GM23338 (cell line): Measurements from ENCODE around the gene RAPGEF3. TPM values are rescaled to one million over a fixed set of nuclear protein-coding genes. Genes with fewer than 3 reads are reported as not detected.
A peak's percentile ranks its signal among the peaks of the same experiment; 100 is the strongest.

Source experiments
- ATAC-seq: fragments of 200-7000 bp; cut with Tn5 transposase; 3 replicates; pipeline ENCODE4 v1.9.1; 2020
- DNase-seq: peaks from one replicate; pipeline ENCODE4 v3.0.0-alpha.2; 2015; ENCODE audit warnings: low spot score
- H2AFZ ChIP-seq: fragments of 200-600 bp; sonication (generic); 2 replicates; pipeline ENCODE4 v1.8.0; 2016; ENCODE audit warnings: antibody characterized with exemption, mild to moderate bottlenecking, moderate library complexity
- H3F3A ChIP-seq: fragments of 200-600 bp; sonication (generic); replicated peaks from 2 replicates; pipeline ENCODE4 v1.8.0; 2017; ENCODE audit warnings: antibody characterized with exemption, mixed run types, low read depth
- H3K27ac ChIP-seq: fragments of 200-600 bp; sonication (generic); 2 replicates; pipeline ENCODE4 v1.6.1; 2016; ENCODE audit warnings: low read depth
- H3K27me3 ChIP-seq: fragments of 200-600 bp; sonication (generic); 2 replicates; pipeline ENCODE4 v1.8.0; 2016; ENCODE audit warnings: mild to moderate bottlenecking, mixed run types, moderate library complexity; ENCODE audit not compliant: insufficient read depth
- H3K36me3 ChIP-seq: fragments of 200-600 bp; sonication (generic); 2 replicates; pipeline ENCODE4 v1.8.0; 2016; ENCODE audit warnings: mild to moderate bottlenecking; ENCODE audit not compliant: insufficient read depth
- H3K4me1 ChIP-seq: fragments of 200-600 bp; sonication (generic); 2 replicates; pipeline ENCODE4 v1.8.0; 2016; ENCODE audit warnings: mild to moderate bottlenecking, moderate library complexity; ENCODE audit not compliant: insufficient read depth
- H3K4me2 ChIP-seq: fragments of 200-600 bp; sonication (generic); 2 replicates; pipeline ENCODE4 v1.7.1; 2017; ENCODE audit warnings: mixed run types
- H3K4me3 ChIP-seq: fragments of 200-600 bp; sonication (generic); 2 replicates; pipeline ENCODE4 v1.6.1; 2016; ENCODE audit warnings: mixed run types
- H3K79me2 ChIP-seq: fragments of 200-600 bp; sonication (generic); replicated peaks from 2 replicates; pipeline ENCODE4 v1.8.0; 2017; ENCODE audit warnings: mild to moderate bottlenecking; ENCODE audit not compliant: insufficient read depth
- H3K9me2 ChIP-seq: fragments of 200-600 bp; sonication (generic); 2 replicates; pipeline ENCODE4 v1.8.0; 2017; ENCODE audit not compliant: insufficient read depth
- H4K20me1 ChIP-seq: fragments of 200-600 bp; sonication (generic); replicated peaks from 2 replicates; pipeline ENCODE4 v1.8.0; 2017; ENCODE audit warnings: mild to moderate bottlenecking; ENCODE audit not compliant: insufficient read depth
- H3K27ac Mint-ChIP-seq: 2 replicates; pipeline ENCODE4 v1.8.0; 2020; ENCODE audit warnings: inconsistent platforms, mild to moderate bottlenecking, moderate library complexity, mixed read lengths
- H3K27me3 Mint-ChIP-seq: 3 replicates; pipeline ENCODE4 v1.8.0; 2022; ENCODE audit warnings: low read depth, mild to moderate bottlenecking, moderate library complexity, mixed read lengths, inconsistent platforms; ENCODE audit not compliant: insufficient read depth, poor library complexity
- H3K36me3 Mint-ChIP-seq: 3 replicates; pipeline ENCODE4 v1.8.0; 2021; ENCODE audit warnings: low read depth, mild to moderate bottlenecking, inconsistent platforms, moderate library complexity, mixed read lengths
- H3K4me1 Mint-ChIP-seq: 3 replicates; pipeline ENCODE4 v1.8.0; 2020; ENCODE audit warnings: mild to moderate bottlenecking, inconsistent platforms, mixed read lengths
- H3K4me3 Mint-ChIP-seq: 3 replicates; pipeline ENCODE4 v1.8.0; 2021; ENCODE audit warnings: moderate library complexity, mild to moderate bottlenecking, inconsistent platforms, mixed read lengths
- H3K9me3 Mint-ChIP-seq: 3 replicates; pipeline ENCODE4 v1.8.0; 2020; ENCODE audit warnings: moderate library complexity, mild to moderate bottlenecking, inconsistent platforms, mixed read lengths
- CREB1 ChIP-seq: fragments of 250-450 bp; sonication (Bioruptor Pico); IDR thresholded peaks from 2 replicates; pipeline ENCODE4 v1.5.0; 2020; ENCODE audit warnings: low read depth, mild to moderate bottlenecking, moderate library complexity
- EZH2 ChIP-seq: fragments of 200-600 bp; sonication (generic); IDR thresholded peaks from one replicate; pipeline ENCODE4 v1.8.0; 2017; ENCODE audit warnings: antibody characterized with exemption, mild to moderate bottlenecking, low read depth; ENCODE audit not compliant: unreplicated experiment
- EZH2phosphoT487 ChIP-seq: fragments of 200-600 bp; sonication (generic); IDR thresholded peaks from one replicate; pipeline ENCODE4 v1.8.1; 2018; ENCODE audit warnings: antibody characterized with exemption; ENCODE audit not compliant: unreplicated experiment
- JUNB ChIP-seq: IDR thresholded peaks from one replicate; pipeline ENCODE4 v1.6.1; 2016; ENCODE audit warnings: antibody characterized with exemption; ENCODE audit not compliant: unreplicated experiment
- NANOG ChIP-seq: IDR thresholded peaks from 2 replicates; pipeline ENCODE4 v1.6.1; 2016; ENCODE audit warnings: antibody characterized with exemption, borderline replicate concordance
- POLR2AphosphoS5 ChIP-seq: IDR thresholded peaks from 2 replicates; pipeline ENCODE4 v1.6.1; 2016; ENCODE audit warnings: antibody characterized with exemption, low read depth
- ZNF114 ChIP-seq: fragments of 250-450 bp; sonication (Bioruptor Pico); IDR thresholded peaks from 2 replicates; pipeline ENCODE4 v1.5.0; 2020; ENCODE audit warnings: mild to moderate bottlenecking, moderate library complexity
- ZNF331 ChIP-seq: fragments of 250-450 bp; sonication (Bioruptor Pico); IDR thresholded peaks from 2 replicates; pipeline ENCODE4 v1.5.0; 2020; ENCODE audit warnings: low read depth, mild to moderate bottlenecking, moderate library complexity
- polyA plus RNA-seq: library from polyadenylated mRNA; unstranded; fragments of >200 nt; fragmentation: Nextera tagmentation; extraction: Ambion mirVana; gene quantifications from 2 replicates; pipeline ENCODE4 v1.2.1, GENCODE V29; 2016
- total RNA-seq: library from RNA; depleted of rRNA; stranded (reverse); fragments of >200 nt; shearing (Covaris generic); gene quantifications from 2 replicates; pipeline ENCODE4 v1.2.3, GENCODE V29; 2014
- TF ChIP-seq, protein P1 (sequence below): fragments of 250-450 bp; sonication (Bioruptor Pico); IDR thresholded peaks from 2 replicates; pipeline ENCODE4 v1.5.0; 2020; ENCODE audit warnings: mild to moderate bottlenecking, moderate library complexity
- TF ChIP-seq, protein P2 (sequence below): IDR thresholded peaks from 2 replicates; pipeline ENCODE4 v1.6.1; 2016; ENCODE audit warnings: antibody characterized with exemption
- TF ChIP-seq, protein P3 (sequence below): IDR thresholded peaks from one replicate; pipeline ENCODE4 v1.6.1; 2018; ENCODE audit warnings: antibody characterized with exemption; ENCODE audit not compliant: unreplicated experiment

The RAPGEF3 gene
- total and polyA plus RNA-seq, 2 experiments from 2014 or later = 2.3 to 11.8 TPM

DNA sequence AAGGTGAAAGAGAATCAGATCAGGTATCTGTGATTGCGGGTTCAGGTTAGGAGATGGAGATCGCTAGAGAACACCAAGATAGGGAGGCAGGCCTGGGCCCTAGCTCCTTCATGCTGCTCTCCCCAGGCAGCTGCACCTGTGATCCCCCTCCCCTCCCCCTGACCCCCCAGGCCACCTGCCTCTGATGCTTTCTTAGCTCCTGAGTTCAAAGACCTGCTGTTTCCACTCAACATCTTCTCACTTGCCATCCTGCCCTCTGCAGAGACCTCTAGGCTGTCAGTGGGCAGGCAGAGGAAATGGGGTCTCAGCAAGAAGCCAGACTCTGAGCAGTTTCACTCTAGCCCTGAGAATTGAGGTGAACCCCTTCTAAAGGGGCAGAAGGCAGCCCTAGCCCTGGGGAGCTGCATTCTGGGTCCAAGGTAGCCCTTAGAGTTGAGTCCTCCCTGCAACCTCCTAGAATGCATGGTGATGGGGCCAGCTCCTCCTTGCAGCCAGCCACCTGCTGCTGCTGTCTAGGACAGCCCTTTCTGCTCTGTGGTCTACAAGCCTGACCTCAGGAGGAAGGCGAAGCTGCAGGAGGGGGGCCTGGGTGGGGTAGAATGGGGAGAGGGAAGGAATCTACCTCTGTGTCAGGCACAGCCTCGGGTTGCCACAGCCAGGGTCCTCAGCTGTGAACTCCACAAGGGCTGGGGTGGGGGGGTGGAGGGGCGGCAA is 8.0 kb upstream of the RAPGEF3 start:
- no peaks in the 10 kb centered on the region for H3K9me3 Mint-ChIP-seq
- no peak overlapping the region for H3K4me3 Mint-ChIP-seq
- H3K9me2 ChIP-seq = no peaks in the 10 kb centered on the region
- no peak overlapping the region for H2AFZ ChIP-seq
- H3K4me3 ChIP-seq = no peak overlapping the region
- no peaks in the 10 kb centered on the region for H3K27me3 ChIP-seq
- peak; percentile 35 for DNase-seq
- no peaks in the 10 kb centered on the region for H3K36me3 ChIP-seq
- H3F3A ChIP-seq = no peaks in the 10 kb centered on the region
- no peak for TF ChIP-seq POLR2AphosphoS5
- no peak for TF ChIP-seq ZNF114 (CRISPR knock-in tag)
- TF ChIP-seq, protein P1, sequence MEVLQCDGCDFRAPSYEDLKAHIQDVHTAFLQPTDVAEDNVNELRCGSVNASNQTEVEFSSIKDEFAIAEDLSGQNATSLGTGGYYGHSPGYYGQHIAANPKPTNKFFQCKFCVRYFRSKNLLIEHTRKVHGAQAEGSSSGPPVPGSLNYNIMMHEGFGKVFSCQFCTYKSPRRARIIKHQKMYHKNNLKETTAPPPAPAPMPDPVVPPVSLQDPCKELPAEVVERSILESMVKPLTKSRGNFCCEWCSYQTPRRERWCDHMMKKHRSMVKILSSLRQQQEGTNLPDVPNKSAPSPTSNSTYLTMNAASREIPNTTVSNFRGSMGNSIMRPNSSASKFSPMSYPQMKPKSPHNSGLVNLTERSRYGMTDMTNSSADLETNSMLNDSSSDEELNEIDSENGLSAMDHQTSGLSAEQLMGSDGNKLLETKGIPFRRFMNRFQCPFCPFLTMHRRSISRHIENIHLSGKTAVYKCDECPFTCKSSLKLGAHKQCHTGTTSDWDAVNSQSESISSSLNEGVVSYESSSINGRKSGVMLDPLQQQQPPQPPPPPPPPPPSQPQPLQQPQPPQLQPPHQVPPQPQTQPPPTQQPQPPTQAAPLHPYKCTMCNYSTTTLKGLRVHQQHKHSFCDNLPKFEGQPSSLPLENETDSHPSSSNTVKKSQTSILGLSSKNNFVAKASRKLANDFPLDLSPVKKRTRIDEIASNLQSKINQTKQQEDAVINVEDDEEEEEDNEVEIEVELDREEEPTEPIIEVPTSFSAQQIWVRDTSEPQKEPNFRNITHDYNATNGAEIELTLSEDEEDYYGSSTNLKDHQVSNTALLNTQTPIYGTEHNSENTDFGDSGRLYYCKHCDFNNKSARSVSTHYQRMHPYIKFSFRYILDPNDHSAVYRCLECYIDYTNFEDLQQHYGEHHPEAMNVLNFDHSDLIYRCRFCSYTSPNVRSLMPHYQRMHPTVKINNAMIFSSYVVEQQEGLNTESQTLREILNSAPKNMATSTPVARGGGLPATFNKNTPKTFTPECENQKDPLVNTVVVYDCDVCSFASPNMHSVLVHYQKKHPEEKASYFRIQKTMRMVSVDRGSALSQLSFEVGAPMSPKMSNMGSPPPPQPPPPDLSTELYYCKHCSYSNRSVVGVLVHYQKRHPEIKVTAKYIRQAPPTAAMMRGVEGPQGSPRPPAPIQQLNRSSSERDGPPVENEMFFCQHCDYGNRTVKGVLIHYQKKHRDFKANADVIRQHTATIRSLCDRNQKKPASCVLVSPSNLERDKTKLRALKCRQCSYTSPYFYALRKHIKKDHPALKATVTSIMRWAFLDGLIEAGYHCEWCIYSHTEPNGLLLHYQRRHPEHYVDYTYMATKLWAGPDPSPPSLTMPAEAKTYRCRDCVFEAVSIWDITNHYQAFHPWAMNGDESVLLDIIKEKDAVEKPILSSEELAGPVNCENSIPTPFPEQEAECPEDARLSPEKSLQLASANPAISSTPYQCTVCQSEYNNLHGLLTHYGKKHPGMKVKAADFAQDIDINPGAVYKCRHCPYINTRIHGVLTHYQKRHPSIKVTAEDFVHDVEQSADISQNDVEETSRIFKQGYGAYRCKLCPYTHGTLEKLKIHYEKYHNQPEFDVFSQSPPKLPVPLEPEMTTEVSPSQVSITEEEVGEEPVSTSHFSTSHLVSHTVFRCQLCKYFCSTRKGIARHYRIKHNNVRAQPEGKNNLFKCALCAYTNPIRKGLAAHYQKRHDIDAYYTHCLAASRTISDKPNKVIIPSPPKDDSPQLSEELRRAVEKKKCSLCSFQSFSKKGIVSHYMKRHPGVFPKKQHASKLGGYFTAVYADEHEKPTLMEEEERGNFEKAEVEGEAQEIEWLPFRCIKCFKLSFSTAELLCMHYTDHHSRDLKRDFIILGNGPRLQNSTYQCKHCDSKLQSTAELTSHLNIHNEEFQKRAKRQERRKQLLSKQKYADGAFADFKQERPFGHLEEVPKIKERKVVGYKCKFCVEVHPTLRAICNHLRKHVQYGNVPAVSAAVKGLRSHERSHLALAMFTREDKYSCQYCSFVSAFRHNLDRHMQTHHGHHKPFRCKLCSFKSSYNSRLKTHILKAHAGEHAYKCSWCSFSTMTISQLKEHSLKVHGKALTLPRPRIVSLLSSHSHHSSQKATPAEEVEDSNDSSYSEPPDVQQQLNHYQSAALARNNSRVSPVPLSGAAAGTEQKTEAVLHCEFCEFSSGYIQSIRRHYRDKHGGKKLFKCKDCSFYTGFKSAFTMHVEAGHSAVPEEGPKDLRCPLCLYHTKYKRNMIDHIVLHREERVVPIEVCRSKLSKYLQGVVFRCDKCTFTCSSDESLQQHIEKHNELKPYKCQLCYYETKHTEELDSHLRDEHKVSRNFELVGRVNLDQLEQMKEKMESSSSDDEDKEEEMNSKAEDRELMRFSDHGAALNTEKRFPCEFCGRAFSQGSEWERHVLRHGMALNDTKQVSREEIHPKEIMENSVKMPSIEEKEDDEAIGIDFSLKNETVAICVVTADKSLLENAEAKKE = no peak
- TF ChIP-seq ZNF331 (CRISPR knock-in tag) = no peak
- TF ChIP-seq, protein P2, sequence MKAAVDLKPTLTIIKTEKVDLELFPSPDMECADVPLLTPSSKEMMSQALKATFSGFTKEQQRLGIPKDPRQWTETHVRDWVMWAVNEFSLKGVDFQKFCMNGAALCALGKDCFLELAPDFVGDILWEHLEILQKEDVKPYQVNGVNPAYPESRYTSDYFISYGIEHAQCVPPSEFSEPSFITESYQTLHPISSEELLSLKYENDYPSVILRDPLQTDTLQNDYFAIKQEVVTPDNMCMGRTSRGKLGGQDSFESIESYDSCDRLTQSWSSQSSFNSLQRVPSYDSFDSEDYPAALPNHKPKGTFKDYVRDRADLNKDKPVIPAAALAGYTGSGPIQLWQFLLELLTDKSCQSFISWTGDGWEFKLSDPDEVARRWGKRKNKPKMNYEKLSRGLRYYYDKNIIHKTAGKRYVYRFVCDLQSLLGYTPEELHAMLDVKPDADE = no peak
- TF ChIP-seq NANOG = no peak
- TF ChIP-seq, protein P3, sequence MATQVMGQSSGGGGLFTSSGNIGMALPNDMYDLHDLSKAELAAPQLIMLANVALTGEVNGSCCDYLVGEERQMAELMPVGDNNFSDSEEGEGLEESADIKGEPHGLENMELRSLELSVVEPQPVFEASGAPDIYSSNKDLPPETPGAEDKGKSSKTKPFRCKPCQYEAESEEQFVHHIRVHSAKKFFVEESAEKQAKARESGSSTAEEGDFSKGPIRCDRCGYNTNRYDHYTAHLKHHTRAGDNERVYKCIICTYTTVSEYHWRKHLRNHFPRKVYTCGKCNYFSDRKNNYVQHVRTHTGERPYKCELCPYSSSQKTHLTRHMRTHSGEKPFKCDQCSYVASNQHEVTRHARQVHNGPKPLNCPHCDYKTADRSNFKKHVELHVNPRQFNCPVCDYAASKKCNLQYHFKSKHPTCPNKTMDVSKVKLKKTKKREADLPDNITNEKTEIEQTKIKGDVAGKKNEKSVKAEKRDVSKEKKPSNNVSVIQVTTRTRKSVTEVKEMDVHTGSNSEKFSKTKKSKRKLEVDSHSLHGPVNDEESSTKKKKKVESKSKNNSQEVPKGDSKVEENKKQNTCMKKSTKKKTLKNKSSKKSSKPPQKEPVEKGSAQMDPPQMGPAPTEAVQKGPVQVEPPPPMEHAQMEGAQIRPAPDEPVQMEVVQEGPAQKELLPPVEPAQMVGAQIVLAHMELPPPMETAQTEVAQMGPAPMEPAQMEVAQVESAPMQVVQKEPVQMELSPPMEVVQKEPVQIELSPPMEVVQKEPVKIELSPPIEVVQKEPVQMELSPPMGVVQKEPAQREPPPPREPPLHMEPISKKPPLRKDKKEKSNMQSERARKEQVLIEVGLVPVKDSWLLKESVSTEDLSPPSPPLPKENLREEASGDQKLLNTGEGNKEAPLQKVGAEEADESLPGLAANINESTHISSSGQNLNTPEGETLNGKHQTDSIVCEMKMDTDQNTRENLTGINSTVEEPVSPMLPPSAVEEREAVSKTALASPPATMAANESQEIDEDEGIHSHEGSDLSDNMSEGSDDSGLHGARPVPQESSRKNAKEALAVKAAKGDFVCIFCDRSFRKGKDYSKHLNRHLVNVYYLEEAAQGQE = no peak
- no peak for TF ChIP-seq EZH2phosphoT487
- no peak for TF ChIP-seq CREB1 (CRISPR knock-in tag)
- no peak for TF ChIP-seq JUNB
- no peak for TF ChIP-seq EZH2
- H3K27ac Mint-ChIP-seq = no peak overlapping the region
- ATAC-seq = peak; percentile 40
- H4K20me1 ChIP-seq = no peaks in the 10 kb centered on the region
- H3K79me2 ChIP-seq = no peaks in the 10 kb centered on the region
- peaks cover 15% of the 10 kb centered on the region for H3K4me1 ChIP-seq
- H3K36me3 Mint-ChIP-seq = peaks cover 3% of the 10 kb centered on the region; the same call in 1 of the 3 replicates
- H3K4me2 ChIP-seq = no peak overlapping the region
- peaks cover 7% of the 10 kb centered on the region for H3K27me3 Mint-ChIP-seq
- H3K4me1 Mint-ChIP-seq = peaks cover 18% of the 10 kb centered on the region
- no peak overlapping the region for H3K27ac ChIP-seq
